Coronary artery (tissue), 2 donors: ENCODE results near the gene SMAD9.

ENCODE experiments used
- DNase-seq: peaks from one replicate; pipeline ENCODE4 v3.0.0-alpha.2; 2017; ENCODE audit warnings: low spot score
- H3K27ac ChIP-seq, 2 donors: fragments of 200-600 bp; sonication (generic); one replicate each; pipeline ENCODE4 v1.5.1; 2016 to 2019
- H3K4me3 ChIP-seq: fragments of 200-600 bp; sonication (generic); 2 replicates; pipeline ENCODE4 v1.5.1; 2016; ENCODE audit warnings: mild to moderate bottlenecking, moderate library complexity
- CTCF ChIP-seq: fragments of 200-600 bp; sonication (generic); IDR thresholded peaks from one replicate; pipeline ENCODE4 v1.5.1; 2019; ENCODE audit warnings: antibody characterized with exemption

The SMAD9 gene

GRCh38 chr13:36813225-36813624, 106.8 kb downstream of the SMAD9 start:
- DNase-seq: no peak
- no peak for TF ChIP-seq CTCF
- H3K4me3 ChIP-seq: no peak overlapping the region
- no peak overlapping the region for H3K27ac ChIP-seq

- no peak for TF ChIP-seq CTCF
- no peak for DNase-seq
- Histone ChIP-seq H3K4me3 (no peak overlapping the region), H3K27ac (no peak overlapping the region)
Measured at GRCh38 chr13:36807616-36808015, 112.4 kb downstream of the SMAD9 start.

- no peak for TF ChIP-seq CTCF
- Histone ChIP-seq H3K27ac (no peak overlapping the region), H3K4me3 (no peak overlapping the region)
- no peak for DNase-seq
Measured at GRCh38 chr13:36806102-36806501, 113.9 kb downstream of the SMAD9 start.

- Histone ChIP-seq H3K27ac (no peak overlapping the region), H3K4me3 (no peak overlapping the region)
- no peak for TF ChIP-seq CTCF
- no peak for DNase-seq
Measured at GRCh38 chr13:36804588-36804987, 115.5 kb downstream of the SMAD9 start.

- no peak for DNase-seq
- H3K27ac ChIP-seq: no peak overlapping the region
- no peak for TF ChIP-seq CTCF
- H3K4me3 ChIP-seq: no peak overlapping the region
Measured at GRCh38 chr13:36801035-36801434, 119.0 kb downstream of the SMAD9 start.

GRCh38 chr13:36796052-36796451, 124.0 kb downstream of the SMAD9 start:
- no peak overlapping the region for H3K4me3 ChIP-seq
- H3K27ac ChIP-seq: no peak overlapping the region
- no peak for TF ChIP-seq CTCF
- DNase-seq: no peak

- DNase-seq: no peak
- Histone ChIP-seq H3K27ac (no peak overlapping the region), H3K4me3 (no peak overlapping the region)
- no peak for TF ChIP-seq CTCF
Measured at GRCh38 chr13:36795463-36795862, 124.6 kb downstream of the SMAD9 start.
